ENCODE measurements around the gene ZBTB20.

ZBTB20 gene

DNA sequence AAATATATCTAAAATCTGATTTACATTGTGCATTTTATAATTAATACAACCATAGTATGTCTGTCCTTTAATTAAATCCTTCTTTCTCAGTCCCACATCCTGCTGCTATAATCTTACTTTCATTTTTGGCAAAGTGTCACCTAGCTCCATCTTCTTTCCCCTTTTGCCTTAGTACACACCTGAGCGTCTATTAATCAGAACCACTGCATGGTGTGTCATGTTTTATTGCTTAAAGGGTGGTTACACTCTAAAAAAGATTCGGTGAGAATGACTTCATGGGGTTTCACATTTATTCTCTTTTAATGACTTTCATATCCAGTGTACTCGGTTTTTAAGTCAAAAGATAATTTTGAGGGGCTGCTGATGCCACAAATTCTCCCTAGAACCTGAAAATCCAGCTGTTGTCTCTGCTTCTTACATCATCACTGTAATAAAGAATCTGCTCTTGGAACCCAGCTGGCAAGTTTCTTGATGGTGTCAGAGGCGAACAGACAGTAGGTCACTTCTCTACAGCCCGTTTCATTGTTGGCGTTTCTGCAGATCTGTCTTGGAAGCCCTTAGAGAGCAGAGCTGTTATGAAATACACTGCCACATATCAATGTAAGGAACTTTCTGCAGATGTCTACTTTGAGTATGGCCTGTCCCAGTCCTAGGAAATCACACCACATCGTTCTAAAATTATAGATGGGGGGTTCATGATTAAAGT lies 753.6 kb downstream of the ZBTB20 start:
- no peak for DNase-seq

DNA sequence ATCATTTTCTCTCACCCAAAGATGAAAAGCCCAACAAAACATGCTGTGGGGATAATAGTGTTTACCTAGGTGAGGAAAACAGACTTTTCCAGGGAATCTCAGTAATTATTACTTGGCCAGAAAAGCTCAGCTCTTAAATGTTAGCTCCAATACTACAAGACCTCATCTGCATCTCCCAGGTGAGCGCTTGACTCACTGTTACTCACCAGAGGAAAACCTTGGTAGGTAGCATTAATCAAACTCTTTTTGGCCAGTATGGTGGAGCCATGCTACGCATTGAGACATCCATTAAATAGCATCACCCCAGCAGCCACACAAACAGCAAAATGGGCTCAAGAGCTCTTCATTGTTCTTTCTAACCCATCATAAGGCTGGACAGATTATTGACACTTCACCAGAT lies 754.3 kb downstream of the ZBTB20 start:
- no peak for DNase-seq

DNA sequence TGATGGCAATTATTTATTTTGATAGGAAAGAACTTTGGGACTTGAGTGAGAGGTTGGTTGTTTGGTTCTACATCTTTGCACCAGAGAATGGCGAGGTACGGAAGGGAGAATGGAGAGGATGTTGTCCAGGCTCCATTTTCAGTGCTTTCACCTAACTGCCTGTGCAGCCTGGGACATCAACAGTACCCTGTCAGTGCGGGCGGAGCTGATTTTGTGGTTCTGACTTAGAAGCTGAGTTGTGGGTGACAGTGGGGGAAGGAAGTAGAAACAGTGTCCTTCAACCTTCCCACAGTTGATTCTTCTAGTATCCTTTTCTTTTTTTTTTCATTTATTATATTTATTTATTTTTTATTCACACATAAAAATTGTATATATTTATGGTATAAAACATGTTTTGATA lies 757.9 kb downstream of the ZBTB20 start:
- DNase-seq, result peak in 2 of 5 donors; percentile 6 to 16

DNA sequence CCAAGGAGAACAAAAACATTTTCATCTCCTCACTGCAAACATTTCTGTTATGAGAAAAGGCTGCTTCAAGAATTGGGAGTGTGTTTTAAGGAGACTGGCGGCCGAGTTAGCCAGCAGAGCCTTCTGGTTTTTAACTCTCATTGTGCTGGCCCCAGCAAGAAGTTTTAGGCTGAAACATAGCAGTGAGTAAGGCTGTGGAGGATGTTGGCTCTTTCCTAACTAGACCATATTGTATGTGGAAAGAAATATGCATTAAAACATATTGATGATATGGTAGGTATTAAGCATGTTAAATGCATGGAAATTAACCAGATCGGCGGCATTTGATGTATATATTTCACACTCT lies 762.6 kb downstream of the ZBTB20 start:
- DNase-seq, result no peak

DNA sequence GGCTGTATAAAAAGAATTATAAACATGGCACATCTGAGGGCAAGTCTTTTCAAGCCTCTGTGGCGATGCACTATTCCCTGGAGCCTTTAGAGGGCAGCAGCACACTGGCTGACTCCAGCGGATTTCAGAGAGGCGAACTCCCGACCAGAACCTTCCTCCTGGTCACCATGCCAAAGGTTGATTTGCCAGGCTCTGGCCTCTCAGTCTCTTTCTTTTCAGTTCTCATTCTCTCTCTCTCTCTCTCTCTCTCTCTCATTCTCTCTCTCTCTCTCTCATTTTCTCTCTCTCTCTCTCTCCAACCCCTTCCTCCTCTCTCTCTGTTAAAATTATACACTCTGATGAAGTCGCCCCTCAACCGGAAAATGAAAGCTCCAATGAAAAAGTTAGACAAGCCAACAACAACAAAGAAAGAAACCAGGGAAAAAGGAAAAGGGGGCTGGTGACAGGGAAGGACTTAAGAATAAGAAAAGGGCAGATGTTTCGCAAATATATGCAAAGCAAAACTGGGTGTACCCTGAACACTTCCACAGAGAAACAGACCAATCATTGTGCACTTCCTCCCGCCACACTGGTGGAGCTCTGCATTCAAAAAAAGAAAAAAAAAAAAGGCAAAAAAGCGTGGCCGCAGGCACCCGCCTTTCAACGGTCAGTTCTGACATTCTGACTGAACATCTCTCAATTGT lies 763.1 kb downstream of the ZBTB20 start:
- peak; percentile 21 to 62 (median 31) for DNase-seq

DNA sequence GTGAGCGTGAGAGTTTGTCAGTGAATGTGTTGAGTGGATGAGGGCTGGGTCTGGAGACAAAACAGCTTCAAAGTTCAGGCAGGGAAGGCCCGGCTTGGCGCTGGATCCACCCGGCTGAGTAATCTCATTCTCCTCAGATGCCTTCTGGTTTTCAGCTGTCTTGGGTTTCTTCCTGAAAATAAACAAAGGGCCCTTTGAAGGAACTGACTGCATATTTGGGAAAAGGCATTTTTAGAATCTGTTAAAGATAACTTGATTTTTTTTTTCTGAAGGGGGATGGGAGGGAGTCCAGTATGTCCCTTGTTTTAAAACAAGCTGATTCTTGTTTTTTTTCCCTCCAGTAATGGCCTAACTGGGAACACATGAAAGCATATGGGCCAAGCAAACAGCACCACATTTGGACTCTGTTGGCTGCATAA lies 766.8 kb downstream of the ZBTB20 start:
- DNase-seq, result no peak

DNA sequence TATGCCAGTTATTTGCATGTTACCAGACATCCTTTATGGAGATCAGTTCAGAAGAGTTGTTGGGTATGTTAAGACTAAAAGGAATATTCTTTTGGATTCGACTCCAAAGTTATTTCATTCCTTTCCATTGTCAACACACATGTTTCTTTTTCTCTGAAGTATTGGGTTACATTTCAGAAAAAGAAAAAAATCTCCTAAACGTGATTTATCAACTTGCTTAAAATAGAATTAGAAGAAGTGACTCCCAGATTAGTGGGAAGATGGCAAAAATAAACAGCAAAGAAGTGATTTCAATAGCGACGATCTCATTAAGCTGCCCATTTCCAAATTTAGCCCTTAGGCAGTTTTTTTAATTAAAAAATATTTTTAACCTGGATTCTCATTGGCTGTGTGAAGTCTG lies 767.8 kb downstream of the ZBTB20 start:
- DNase-seq, result no peak

DNA sequence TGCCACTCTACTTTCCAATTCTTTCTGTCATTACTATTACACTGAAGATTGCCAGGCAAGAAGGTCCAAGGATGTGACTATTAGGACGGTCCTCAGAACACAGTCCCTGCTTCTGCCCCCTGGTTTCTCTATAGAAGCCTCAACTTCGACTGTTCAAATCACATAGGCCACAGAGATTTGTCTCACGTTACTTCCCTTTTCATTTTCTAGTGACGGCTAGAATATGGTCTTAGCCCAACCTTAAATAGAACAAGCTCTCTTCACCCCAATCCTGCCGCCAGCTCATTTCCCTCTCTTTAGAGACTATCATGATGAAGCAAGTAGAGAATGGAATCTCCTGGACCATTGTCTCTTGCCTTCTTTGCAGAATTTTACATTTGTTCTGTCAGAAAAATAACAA lies 768.3 kb downstream of the ZBTB20 start:
- no peak for DNase-seq

DNA sequence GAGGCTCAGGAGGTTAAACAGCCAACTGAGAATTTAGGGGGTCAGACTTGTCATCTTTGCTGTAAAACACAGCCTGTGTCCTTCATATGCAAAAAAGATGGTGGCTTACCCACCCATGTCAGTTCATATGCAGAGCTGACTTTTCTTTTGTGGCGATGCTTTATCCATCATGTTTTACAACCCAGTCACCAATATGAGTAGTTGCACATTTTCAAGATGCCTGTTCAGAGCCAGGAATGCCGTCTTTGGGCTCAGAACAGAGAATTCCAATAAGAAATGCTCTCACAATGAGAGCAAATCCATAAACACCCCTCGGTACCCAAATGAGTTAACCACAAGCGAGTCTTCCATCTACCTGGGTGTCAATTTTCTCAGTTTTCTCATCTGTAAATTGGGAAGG lies 769.7 kb downstream of the ZBTB20 start:
- no peak for DNase-seq

DNA sequence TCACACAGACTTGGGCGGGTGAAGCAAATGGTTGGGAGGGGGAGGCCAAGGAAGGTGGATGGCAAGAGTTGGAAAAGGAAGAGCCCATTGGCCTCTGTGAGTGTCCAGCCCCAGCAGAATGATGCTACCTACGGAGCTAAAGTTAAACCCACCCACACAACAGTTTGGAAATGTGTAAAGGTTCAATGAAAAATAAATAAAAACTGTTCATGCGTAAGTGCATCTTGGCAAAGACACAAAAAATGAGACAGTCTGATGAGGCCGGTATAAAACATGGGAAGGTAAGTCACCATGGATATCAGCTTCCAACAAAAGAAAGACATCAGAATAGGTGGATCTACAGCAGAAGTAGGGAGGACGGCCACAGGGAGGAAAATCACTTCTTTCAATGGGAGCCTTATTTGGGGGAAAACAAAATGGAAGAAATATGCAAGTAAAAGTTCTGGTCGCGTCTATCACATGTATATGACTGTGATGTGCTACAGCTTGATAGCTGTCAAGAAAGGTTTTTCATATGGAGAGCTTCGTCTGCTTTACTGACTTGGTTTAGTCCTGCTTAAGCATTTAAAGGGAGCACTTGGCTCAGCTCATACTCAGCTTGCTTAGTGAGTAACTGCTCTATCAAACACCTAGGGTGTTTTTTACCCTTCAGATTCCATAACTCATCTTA lies 770.4 kb downstream of the ZBTB20 start:
- no peak for DNase-seq

DNA sequence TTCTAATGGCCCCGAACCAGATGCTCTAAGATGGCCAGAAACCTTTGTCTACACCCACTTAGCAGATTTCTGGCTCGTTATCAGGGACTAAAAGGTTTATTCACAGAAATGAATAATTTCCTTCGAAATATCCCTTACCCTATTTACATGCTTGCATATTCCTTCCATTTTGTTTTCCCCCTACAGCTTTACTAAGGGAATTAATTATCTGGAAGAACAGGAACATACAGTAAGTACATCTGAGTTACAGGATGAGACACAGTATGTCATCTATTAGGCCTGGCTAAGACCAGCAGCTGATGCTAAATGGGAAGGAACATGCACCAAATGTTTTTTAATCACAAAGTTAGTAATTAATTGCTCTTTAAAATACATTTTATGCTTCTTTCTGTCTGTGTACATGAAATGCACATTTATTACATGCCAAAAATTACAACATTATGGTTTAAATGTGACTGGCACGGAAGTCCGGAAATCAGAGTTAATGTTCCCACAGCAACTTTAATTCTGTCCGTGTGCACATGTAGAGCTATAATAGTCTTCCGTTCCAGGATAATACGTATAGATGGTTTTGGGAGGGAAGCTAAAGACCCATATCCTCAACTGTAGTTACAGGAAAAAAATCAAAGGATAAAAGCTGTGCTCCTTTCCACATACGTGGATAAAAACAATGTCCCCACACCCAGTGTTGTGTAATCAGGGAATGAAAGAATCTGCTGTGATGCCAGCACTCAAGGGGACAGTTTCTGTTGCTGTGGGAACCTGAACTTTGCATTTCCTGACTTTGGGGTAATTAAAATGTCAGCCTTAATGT lies 771.3 kb downstream of the ZBTB20 start:
- no peak for DNase-seq

DNA sequence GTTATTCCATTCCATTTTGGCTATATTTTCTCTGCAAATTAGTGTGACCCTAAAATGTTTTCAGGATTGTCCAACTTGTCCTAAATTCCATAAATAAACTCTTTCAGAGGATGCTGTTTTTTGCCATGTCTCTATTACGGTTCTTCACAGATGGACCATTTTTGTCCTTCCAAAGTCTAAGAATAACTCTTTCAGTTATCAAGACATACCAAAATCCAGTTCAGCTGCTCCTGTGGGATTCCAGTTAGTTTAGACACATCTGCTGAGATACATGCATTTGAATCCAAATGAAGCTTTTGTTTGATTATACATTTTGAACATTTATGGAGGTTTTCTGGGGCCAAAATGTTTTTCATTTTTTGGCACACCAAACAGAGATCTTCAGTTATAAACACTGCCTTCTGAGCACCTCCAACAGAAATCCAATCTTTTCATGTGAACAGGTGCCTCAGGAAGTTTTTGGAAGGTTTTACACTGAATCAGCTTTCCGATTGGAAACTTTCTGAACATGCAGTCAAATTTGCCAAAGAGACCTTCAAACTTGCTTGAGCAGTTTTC lies 772.6 kb downstream of the ZBTB20 start:
- no peak for DNase-seq

DNA sequence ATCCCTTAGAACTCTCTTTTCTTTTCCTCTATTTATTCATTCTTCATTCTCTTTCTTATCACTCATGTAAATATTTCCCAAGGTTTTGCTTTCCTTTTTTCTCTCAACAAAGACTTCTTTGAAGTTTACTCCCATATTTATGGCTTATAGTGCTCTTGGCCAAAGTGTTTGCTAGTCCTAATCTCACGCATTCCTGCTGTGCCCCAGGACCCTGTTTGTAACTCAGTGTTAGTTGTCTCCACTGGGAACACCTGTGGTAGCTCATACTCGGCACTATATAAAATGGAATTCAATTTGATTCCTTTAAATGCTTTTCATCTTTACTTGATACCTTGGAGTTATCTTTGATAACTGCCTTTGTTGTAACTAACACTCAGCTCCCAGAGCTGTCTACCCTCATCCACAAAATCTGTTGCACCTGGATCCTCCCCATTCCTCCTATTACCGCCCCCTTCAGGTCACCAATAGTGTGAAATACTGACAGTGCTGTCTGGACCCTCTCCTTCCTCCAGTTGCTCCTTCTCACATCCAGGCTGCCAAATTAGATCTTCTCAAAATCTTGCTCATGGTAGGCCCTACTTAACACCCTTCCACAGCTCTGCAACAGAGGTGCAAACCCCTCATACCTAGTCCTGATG lies 776.4 kb downstream of the ZBTB20 start:
- DNase-seq, result no peak

DNA sequence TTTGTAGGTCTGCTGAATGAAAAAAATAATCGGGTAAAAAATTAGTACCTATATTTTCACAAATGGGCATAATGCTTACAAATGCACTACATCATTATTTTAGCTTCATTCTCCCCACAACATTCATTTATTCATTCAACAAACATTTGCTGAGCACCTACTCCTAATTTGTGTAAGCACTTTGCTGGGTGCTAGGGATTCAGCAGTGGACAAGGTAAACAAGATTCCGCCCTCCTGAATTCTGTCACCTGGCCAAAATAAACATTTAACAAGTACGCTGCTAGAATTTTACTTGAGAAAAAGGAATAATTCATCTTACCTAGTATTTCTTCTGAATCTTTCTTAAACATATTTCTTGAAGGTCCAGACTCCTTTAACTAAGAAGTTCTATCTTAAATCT lies 781.2 kb downstream of the ZBTB20 start:
- DNase-seq, result no peak

DNA sequence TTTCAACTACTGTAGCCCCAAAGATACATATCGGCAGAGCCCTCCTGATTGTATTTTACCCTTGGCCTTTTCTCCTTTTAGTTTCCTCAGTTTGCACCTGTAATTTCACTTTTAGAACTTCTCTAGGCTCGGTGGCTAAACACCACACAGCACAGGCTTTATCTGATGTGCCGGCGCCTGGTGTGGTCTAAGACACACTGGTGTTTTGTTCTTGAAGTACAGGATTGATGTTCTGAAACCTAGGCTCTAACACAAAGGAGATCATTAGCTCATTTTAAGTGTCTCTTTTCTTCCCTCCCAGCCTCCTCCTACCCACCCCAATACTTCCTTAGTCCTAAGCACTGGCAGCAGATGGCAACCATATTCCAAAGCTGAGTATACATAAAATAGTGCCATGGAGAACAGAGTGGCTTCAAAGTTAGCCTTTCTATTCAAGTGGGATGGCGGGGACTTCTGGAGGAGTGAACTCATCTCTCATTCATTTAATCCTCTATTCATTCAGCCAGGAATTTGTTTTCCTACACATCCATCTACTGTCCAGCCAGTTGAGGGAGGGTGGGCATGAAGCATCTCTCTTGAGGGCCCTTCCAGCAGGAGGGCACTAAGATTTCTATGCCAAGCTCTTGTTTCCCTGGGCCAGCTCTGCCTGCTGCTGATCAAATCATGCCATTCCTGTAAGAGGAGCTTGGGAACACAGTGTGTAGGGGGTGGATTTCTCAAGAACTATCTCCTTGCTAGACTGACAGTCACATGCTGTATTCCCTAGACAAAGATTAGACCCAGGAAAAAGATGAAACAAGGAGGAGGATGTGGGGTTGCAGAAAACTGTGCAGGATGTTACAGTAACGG lies 782.1 kb downstream of the ZBTB20 start:
- no peak for DNase-seq

DNA sequence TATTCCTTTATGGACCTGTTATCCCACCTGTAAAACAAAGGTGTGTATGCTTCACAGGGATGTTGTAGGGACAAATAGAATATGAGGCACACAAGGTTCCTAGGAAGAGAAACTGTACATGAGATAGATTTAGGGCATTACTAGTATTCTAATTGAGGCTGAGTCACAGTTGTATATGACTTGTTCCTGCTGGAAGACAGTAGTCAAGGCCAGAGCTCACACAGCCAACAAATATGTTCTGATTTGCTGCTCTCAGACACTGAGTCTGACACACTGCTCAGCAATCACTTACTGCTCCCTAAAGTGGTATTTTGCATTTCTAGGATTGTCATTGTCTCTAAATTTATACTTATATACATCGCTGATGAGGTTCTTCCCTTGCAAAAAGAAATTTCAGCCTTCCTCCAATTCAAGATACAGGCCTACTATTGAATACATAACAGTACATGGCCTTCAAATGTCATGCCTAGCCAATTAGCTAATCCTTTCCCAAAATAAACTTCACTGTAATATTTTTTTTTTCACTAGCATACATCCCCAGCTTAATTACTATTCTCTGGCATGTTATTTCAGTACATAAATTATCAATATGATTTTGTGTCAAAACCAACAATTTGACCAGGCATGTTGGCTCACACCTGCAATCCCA lies 783.4 kb downstream of the ZBTB20 start:
- DNase-seq, result no peak

DNA sequence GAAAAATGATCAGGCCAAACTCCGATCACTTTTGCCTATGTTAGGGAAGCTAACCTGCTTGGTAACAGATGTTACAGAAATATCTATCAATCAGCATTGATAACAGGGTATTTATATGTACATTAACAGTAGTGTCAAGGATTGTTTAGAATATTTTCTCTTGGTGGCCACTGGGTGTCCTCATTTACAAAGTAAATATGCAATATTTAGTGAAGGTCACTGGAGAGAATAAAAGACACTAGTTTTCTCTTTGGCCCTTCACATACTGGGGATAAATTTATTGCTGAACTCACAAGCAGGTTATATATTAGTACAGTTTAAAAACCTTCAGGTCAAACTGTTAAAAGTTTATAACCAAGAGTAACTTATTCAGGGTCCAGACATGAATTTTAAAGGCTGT lies 784.3 kb downstream of the ZBTB20 start:
- DNase-seq, result peak in 1 of 5 donors; percentile 18

DNA sequence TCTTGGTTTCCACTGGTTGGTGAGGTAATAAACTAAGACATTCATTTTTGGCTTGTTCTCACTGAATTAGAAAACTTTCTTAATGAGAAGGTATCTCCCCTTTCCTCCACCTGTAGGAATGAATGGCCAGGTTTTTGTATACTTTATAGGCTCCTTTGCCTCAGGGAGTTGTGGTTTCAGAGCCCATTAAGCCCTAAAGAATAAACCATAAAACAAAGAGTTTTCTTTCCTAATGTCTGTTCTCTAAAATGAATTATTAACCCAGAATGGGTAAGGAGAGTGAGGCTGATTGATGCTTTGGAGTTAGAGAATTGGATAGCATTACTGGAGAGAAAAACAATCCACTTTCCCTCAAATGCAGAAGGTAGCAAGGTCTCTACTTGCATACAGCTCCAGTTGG lies 785.7 kb downstream of the ZBTB20 start:
- DNase-seq, result no peak

DNA sequence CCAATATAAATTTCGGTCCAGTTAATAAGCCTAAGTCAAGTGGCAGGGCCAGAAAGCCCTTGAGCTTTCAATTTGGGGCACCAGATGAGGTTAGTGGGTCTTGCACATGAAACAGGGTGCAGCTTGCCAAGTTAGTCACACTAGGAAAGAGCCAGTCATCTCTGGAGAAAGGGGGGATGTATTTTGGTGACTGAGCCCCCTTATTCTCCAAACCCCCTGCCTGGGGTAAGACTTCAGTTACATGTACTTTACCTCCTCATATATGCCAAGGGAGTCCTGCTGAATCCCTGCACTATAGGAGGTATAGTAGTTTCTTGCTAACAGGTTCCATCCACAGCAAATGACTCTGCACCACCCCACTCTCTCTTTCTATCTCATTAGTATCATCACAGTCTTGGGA lies 790.6 kb downstream of the ZBTB20 start:
- no peak for DNase-seq

DNA sequence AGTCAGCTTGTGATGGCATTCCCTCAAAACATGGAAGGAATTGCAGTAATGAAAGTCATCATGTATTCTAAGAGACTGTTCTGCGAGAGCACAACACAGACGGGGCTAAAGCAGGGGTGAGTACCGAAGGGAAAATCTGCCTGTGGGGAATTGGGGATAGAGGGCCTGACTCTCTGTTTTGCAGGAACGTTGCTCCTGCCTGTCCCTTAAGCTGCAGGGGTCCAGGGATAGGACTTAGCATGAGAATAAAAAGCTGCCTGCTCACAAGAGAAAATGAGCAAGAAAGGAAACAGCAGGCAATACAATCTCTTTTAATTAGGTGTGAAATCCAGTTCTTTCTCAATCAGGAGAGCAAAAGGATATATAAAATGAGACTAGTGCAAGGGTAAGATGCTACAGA lies 791.0 kb downstream of the ZBTB20 start:
- no peak for DNase-seq

DNA sequence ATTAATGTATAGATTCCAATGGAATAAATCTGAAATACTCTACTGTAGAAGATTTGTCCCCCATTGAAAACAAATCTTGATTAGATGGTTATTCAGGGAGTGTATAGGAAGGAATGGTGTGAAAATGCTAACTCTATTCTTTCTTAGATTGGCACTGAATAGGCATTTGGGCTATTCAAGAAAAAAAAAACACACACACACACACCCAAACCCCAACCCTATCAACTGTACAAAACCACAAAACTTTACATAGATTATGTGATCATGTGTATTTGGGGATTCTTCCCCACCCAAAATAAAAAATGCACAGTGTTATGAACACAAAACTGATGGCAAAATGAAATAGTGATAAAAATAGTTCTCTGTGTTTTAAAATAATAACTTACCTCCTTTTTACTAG lies 791.4 kb downstream of the ZBTB20 start:
- no peak for DNase-seq
